KOPT-K1 (cell line): Measurements from ENCODE around the gene SERPINB6.
"Not testable (repeated sequence)": the region's sequence is repeated elsewhere in the genome, so short reads cannot be mapped to it uniquely, and the experiment has no call there.

ENCODE experiments used
- H3K27ac ChIP-seq: fragments of 200-600 bp; sonication (generic); 2 replicates; pipeline ENCODE4 v1.5.1; 2016; ENCODE audit warnings: antibody characterized with exemption, mild to moderate bottlenecking, low read depth, low read length; ENCODE audit not compliant: poor library complexity, severe bottlenecking
- H3K36me3 ChIP-seq: fragments of 200-600 bp; sonication (generic); 2 replicates; pipeline ENCODE4 v1.5.1; 2017; ENCODE audit warnings: antibody characterized with exemption, mild to moderate bottlenecking, low read length, moderate library complexity; ENCODE audit not compliant: insufficient read depth
- H3K9me3 ChIP-seq: fragments of 200-600 bp; sonication (generic); 2 replicates; pipeline ENCODE4 v1.5.1; 2017; ENCODE audit warnings: antibody characterized with exemption, low read length, mild to moderate bottlenecking; ENCODE audit not compliant: insufficient read depth, poor library complexity, severe bottlenecking

The SERPINB6 gene

DNA sequence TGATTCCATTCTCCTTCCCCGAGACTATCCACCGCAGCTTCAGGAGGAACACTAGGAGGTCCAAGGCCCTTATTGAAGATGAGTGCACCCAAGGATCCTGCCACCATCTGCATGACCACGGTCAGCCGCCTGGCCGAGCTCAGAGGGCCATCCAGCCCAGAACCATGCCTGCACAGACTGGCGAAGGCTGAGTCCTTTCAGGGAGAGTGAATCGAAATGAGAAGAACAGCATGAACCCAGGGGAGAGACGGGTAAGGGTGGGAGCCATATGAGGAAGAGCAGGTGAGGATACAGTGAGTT, 26.3 kb downstream of the SERPINB6 start:
- Histone ChIP-seq H3K36me3 (no peaks in the 10 kb centered on the region), H3K27ac (no peak overlapping the region), H3K9me3 (no peaks in the 10 kb centered on the region)

GRCh38 chr6:2944405-2945152, 26.8 kb downstream of the SERPINB6 start:
- Histone ChIP-seq H3K9me3 (peaks cover 3% of the 10 kb centered on the region), H3K27ac (no peak overlapping the region), H3K36me3 (no peaks in the 10 kb centered on the region)

DNA sequence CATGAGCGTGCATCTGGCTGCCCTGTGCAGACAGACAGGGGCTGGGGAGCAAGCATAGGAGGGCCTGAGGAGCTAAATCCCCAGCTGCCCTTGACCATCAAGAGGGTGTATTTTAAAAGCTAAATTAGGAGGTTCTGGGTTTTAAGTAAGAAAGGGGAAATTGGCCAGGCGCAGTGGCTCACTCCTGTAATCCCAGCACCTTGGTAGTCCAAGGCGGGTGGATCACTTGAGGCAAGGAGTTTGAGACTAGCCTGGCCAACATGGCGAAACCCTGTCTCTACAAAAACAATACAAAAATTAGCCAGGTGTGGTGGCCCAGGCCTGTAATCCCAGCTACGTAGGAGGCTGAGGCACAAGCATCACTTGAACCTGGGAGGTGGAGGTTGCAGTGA, 27.8 kb downstream of the SERPINB6 start:
- H3K9me3 ChIP-seq = peaks cover 7% of the 10 kb centered on the region
- H3K36me3 ChIP-seq = no peaks in the 10 kb centered on the region
- H3K27ac ChIP-seq = no peak overlapping the region

DNA sequence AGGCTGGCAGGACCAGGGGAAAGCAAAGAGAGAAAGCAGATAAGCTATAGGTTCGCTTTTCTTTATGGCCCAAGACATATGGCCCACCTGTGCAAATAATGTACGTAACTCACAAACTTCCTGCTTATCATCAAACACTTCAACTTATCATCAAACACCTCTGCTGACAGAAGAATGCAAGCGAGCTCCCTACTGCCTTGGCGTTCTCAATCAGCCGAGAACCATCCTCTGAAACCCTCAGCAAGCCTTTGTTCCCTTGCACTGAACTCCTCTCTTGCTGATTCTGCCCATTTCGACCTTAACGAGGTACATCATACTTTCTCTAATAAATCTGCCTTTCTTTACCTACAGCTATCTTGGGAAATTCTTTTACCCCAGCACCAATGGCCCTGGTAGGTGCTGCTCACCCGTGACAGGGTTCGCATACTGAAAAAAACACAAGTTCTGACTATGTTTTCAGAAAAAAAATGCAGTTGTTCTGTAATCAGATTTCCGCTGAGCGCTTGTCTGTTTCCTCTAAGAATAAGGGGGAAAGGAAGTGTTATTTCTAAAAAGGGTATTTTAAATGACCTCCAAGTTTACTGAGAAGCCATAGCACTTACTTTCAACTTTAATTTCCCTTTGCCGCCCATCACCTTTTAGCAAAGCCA, 28.3 kb downstream of the SERPINB6 start:
- peaks cover 7% of the 10 kb centered on the region for H3K9me3 ChIP-seq
- H3K27ac ChIP-seq = no peak overlapping the region
- no peaks in the 10 kb centered on the region for H3K36me3 ChIP-seq

DNA sequence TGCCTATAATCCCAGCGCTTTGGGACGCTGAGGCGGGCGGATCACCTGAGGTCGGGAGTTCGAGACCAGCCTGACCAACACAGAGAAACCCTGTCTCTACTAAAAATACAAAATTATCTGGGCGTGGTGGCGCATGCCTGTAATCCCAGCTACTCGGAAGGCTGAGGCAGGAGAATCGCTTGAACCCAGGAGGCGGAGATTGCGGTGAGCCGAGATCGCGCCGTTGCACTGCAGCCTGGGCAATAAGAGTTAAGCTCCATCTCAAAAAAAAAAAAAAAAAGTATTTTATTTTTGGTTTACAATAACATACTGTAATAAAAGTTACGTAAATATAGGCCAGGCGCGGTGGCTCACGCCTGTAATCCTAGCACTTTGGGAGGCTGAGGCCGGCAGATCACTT, 29.3 kb downstream of the SERPINB6 start:
- not testable (repeated sequence) for H3K27ac ChIP-seq, H3K36me3 ChIP-seq, H3K9me3 ChIP-seq

DNA sequence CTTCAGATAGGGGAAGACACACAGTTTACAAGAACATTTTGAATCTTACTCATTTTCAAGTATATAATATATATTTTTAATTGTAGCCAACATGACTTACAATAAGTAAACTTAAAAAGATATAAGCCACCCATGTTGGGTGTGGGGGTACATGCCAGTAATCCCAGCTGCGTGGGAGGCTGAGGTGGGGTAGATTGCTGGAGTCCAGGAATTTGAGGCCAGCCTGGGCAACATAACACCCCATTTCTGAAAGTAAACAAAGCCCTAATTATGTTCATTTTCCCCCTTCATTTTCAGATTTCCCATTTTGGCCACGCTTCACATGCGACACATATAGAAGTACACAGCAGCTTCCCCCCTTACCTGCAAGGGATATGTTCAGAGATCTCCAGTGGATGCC, 30.5 kb downstream of the SERPINB6 start:
- Histone ChIP-seq H3K9me3 (peaks cover 13% of the 10 kb centered on the region), H3K27ac (peak overlapping the region; percentile 71)

GRCh38 chr6:2940010-2940850, 31.1 kb downstream of the SERPINB6 start:
- Histone ChIP-seq H3K36me3 (no peaks in the 10 kb centered on the region), H3K9me3 (peaks cover 13% of the 10 kb centered on the region), H3K27ac (peak overlapping the region; percentile 71)

More for the DNA sequence above, 30.5 kb downstream of the SERPINB6 start:
- no peaks in the 10 kb centered on the region for H3K36me3 ChIP-seq

DNA sequence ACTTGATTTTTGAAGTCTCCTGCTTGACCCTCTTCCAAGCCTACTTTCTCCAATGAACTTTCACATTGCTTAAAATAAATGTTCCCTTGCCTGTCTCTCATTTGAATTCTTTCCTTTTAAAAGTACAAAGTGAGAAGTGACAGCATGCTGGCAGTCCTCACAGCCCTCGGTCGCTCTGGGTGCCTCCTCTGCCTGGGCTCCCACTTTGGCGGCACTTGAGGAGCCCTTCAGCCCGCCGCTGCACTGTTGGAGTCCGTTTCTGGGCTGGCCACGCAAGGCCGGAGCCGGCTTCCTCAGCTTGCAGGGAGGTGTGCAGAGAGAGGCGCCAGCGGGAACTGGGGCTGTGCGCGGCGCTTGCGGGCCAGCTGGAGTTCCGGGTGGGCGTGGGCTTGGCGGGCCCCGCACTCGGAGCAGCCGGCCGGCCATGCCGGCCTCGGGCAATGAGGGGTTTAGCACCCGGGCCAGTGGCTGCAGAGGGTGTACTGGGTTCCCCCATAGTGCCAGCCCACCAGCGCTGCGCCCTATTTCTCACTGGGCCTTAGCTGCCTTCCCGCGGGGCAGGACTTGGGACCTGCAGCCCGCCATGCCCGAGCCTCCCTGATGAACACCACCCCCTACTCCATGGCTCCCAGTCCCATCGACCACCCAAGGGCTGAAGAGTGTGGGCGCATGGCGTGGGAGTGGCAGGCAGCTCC, 31.9 kb downstream of the SERPINB6 start:
- Histone ChIP-seq H3K27ac (peak overlapping the region; percentile 71), H3K9me3 (peaks cover 13% of the 10 kb centered on the region), H3K36me3 (no peaks in the 10 kb centered on the region)

- Histone ChIP-seq H3K9me3 (peaks cover 13% of the 10 kb centered on the region), H3K36me3 (no peaks in the 10 kb centered on the region), H3K27ac (no peak overlapping the region)
Observed at GRCh38 chr6:2938632-2939083, 32.7 kb downstream of the SERPINB6 start.

- Histone ChIP-seq H3K27ac (peak overlapping the region; percentile 56), H3K36me3 (no peaks in the 10 kb centered on the region), H3K9me3 (peaks cover 13% of the 10 kb centered on the region)
Observed at GRCh38 chr6:2938004-2938631, 33.2 kb downstream of the SERPINB6 start.

GRCh38 chr6:2937627-2938003, 33.8 kb downstream of the SERPINB6 start:
- peak overlapping the region; percentile 56 for H3K27ac ChIP-seq
- no peaks in the 10 kb centered on the region for H3K36me3 ChIP-seq
- H3K9me3 ChIP-seq = peaks cover 13% of the 10 kb centered on the region

DNA sequence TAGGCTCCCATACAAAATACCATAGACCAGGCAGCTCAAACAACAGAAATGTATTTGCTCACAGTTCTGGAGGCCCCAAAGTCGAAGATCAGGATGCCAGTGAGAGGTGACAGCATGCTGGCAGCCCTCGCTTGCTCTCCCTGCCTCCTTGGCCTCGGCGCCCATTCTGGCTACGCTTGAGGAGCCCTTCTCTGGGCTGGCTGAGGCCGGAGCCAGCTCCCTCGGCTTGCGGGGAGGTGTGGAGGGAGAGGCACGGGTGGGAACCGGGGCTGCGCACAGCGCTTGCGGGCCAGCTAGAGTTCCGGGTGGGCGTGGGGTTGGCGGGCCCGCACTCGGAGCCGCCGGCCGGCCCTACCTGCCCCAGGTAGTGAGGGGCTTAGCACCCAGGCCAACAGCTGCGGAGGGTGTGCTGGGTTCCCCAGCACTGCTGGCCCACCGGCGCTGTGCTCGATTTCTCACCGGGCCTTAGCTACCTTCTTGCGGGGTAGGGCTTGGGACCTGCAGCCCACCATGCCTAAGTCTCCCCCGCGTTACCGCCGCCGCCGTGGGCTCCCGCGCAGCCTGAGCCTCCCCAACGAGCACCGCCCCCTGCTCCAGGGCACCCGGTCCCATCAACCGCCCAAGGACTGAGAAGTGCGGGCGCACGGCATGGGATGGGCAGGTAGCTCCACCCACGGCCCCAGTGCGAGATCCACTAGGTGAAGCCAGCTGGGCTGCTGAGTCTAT, 35.6 kb downstream of the SERPINB6 start:
- H3K36me3 ChIP-seq = no peaks in the 10 kb centered on the region
- H3K27ac ChIP-seq = no peak overlapping the region
- H3K9me3 ChIP-seq = peaks cover 13% of the 10 kb centered on the region

DNA sequence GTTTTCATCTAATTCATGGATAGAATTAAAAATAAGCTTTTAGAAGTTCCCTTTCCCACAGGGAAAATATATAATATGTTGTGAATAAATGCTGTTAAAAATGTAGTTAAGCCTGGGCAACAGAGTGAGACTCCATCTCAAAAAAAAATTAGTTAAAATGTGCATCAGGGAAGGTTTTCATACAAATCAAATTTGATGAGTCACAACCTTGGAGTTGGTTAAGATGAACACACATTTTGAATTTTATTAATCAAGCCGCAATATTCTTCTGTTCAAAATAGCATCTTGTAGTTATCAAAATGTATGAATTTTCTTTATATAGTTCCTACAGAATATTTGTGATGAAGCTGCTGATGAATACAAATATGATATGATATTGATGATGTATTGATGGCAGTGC, 37.3 kb downstream of the SERPINB6 start:
- H3K36me3 ChIP-seq = no peaks in the 10 kb centered on the region
- H3K27ac ChIP-seq = no peak overlapping the region
- peaks cover 6% of the 10 kb centered on the region for H3K9me3 ChIP-seq

DNA sequence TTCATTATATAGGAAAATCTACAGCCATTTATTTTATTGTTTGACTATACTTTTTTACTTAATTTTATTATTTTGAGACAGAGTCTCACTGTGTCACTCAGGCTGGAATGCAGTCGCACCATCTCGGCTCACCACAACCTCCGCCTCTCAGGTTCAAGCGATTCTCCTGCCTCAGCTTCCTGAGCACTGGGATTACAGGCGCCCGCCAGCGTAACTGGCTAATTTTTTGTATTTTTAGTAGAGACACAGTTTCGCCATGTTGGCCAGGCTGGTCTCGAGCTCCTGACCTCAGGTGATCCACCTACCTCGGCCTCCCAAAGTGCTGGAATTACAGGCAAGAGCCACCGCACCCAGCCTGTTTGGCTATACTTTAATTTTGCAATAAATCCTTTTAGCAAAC, 38.5 kb downstream of the SERPINB6 start:
- H3K27ac ChIP-seq, H3K36me3 ChIP-seq: not testable (repeated sequence)
- H3K9me3 ChIP-seq = peaks cover 15% of the 10 kb centered on the region
